HTR-8/SVneo (cell line): ENCODE data around the gene ZNF654.
"Not testable (repeated sequence)": the region's sequence is repeated elsewhere in the genome, so short reads cannot be mapped to it uniquely, and the experiment has no call there.

Experiments
- DNase-seq: peaks from one replicate; pipeline ENCODE4 v3.0.0; 2011; ENCODE audit warnings: low spot score, mixed read lengths; ENCODE audit not compliant: insufficient read length
- FAIRE-seq: peaks from 2 replicates; lab custom pipeline; 2011; peaks lifted over from hg19 to GRCh38; lab: Jason Lieb, UNC

Gene ZNF654

DNA sequence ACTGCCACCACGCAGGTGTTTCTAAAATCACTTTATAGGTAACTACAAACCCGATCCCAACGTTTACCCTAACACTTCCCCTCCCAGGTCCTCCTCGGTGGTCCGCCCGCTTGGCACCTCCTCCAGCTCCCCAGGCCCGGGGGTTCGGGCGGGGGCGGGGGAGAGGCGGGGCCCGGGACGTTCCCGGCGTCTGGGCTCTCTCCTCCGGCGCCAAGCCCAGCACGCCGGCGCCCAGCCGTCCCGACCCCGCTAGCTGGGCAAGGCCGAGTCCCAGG is 812 bp upstream of the ZNF654 start:
- peak; percentile 39 for DNase-seq
- no peak for FAIRE-seq

DNA sequence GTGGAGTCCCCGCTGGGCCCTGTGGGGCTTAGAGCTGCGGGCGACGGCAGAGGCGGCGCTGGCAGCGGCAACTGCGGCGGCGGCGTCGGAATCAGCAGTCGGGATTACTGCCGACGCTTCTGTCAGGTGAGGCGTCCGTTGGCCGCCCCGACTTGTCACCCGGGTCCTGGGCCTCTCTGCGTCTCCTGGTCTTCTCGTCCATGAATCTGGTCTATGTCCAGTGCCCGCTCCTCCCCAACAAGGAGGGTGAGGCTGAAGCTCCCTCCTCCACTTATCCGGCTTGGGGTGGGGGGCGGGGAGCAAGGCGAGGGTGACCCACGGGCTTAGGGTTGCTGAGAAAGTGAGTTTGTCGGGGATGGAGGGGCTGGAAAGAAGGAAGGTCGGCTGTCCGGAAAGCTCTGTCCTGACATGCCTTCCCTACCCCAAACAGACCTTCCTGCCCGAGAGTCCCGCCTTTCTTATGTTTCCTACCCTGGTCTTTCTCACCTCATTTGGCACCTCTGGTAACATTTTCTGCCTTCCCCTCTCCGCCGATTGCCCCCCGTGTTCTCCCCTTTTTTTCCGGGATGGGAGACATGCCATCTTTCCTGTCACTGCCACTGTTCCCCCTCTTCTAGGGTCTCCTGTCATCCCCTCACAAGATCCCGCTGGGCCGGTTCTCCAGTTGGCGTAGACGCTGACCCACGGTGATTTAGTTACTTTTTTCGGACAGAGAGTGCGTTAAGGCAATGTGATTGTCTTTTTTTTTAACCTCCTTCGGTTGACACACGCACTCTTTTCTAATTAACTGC is 520 bp downstream of the ZNF654 start:
- DNase-seq (peak; percentile 11), FAIRE-seq (no peak)

DNA sequence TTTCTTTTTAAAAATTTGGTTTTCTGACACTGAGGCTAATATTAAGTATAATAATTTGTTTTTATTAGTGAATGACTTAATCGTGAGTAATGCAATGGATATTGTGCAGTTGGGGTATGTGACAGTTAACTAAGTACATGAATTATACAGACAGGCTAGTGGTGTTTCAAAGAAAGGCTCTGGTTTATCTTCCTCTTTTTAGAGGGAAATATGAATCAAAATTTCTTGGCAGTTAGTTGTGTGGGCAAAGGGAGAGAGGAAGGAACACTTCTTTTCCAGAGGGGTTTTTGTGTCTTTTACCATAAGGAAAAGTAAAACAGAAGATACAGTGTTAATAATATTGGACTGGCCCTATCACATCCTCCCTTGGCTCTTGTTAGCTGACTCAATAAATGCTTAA is 2.7 kb downstream of the ZNF654 start:
- DNase-seq (no peak), FAIRE-seq (no peak)

DNA sequence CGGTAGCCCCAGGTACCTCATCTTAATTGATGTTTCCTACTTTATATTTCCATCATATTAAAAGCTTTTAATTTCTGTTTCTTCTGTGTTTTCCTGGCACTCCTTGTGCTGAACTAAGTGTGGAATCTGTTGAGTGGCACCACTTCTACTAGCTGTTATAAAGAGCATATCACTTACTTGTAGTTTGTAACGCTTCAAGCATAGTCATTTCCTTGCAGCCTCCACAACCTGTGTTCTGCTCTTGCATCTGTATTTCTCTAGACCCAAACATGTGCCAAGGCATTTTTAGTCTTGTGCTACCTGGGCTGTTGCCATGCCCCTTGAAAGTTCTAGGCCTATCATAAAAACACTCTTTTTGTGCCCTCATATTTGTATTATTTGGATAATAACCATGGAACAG is 16.0 kb downstream of the ZNF654 start:
- DNase-seq (no peak), FAIRE-seq (no peak)

DNA sequence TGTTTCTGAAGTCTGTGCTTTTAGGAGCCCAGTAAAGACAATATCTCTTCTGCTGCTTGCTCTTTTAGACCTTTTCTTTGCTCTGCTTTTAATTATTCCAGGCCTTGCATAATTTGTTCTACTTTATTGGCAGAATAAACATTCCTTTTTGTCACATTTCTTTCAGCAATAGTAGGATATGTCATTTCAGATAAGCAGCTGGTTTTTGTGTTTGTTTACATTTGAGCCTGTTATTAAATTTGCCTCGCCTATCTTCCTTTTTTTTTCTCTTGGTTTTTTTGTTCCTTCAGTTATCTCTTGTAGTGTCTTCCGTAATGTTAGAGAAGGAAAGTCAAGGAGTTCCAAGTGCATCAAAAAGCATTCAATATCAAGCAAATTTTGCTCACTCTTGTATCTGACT is 16.4 kb downstream of the ZNF654 start:
- DNase-seq (no peak), FAIRE-seq (no peak)

DNA sequence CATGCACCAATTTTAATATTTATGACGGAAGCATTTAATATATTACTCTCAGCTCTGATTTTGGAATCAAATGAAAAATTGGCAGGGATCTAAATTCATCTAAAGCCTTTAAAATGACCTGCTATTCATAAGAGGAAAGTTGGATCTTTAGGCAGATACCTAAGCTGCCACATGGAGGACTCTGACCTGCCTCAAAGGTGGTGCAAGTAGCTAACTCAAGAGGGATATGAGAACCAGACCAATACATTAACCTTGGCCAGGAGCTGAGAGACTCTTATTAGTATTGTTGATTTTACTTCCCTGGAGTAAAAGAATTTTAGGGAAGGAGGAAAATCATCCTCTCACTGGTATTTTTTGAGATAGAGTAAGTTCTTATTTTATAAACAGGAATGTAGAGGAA is 17.7 kb downstream of the ZNF654 start:
- FAIRE-seq: no peak

DNA sequence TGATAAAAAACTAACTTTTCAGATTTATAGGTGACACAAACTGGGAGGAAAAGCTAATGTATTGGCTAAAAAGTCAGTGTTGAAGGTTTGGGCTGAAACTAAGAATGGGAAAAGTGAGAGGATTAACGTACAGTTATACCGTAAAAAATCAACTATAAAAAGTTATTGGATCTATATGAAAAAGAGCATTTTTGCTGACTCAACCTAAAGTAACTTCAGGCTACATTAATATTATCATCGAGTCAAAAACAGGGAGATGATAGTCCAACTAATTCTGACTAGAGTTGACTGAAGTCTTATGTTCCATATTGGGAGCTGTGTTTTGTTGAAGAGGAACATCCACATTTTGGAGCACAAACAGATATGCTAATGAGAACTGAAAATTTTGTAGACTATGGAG is 19.9 kb downstream of the ZNF654 start:
- no peak for FAIRE-seq

More for the DNA sequence above, 17.7 kb downstream of the ZNF654 start:
- no peak for DNase-seq

DNA sequence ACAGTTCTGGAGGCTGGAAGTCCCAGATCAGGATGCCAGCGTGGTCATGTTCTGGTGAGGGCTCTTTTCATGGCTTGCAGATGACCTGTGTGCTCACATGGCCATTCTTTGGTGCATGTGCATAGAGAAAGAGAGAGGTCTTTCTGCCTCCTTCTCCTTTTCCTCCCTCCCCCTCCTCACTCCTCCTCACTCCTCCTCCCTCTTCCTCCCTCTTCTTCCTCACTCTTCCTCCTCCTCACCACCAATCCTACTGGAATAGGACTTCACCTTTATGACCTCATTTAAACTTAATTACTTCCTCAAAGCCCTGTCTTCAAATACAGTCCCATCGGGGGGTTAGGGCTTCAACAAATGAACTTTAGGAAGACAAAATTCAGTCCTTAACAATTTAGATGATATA is 23.8 kb downstream of the ZNF654 start:
- DNase-seq (no peak), FAIRE-seq (no peak)

More for the DNA sequence above, 19.9 kb downstream of the ZNF654 start:
- no peak for DNase-seq

DNA sequence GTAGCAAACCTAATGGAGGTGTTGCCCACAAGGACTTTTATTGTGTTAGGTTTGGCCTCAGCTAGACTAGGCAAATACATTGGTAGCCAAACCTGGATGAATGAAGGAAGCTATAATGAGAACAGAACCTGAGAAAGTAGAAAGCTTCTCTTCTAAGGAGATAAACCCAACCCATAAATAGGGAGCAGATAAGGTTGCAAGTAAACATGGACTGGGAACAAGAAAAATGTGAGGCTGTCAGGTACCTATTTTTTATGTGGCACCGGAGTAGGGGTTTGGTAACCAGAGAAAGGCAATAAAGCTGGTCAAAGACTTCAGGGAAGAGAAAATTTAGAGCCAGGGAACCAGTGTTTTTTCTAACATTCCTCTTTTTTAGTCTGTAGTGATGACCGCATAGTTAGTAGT is 25.0 kb downstream of the ZNF654 start:
- DNase-seq: no peak
- FAIRE-seq: no peak

DNA sequence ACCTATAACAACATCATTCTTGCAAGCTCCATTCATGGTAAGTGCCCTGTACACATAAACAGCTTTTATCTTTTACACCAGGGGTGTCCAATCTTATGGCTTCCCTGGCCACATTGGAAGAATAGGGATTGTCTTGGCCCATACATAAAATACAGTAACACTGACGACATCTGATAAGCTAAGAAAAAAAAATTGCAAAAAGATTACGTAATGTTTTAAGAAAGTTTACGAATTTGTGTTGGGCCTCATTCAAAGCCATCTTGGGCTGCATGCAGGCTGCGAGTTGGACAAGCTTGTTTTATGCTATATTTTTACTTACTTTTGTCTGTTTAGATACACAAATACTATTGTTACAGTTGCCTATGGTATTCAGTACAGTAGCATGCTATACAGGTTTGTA is 31.6 kb downstream of the ZNF654 start:
- DNase-seq (no peak), FAIRE-seq (peak; percentile 36)

DNA sequence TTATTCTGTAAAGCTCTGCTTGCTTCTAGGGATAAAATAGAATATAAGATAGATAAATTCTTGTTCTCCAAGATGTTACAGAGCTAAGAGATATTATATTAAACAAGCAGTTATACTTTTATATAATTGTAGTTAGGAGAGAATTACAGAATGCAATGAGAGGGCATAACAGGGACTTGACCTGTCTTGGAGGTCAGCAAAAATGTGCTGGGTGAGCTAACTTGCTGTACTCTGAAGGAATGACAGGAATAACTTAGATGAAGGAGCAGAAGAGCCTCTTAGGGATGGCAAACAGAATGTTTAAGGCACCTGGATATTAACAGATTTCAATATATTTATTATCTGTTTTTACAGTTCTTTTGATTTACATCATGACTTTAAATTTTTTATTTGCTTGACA is 33.2 kb downstream of the ZNF654 start:
- DNase-seq (no peak), FAIRE-seq (no peak)

DNA sequence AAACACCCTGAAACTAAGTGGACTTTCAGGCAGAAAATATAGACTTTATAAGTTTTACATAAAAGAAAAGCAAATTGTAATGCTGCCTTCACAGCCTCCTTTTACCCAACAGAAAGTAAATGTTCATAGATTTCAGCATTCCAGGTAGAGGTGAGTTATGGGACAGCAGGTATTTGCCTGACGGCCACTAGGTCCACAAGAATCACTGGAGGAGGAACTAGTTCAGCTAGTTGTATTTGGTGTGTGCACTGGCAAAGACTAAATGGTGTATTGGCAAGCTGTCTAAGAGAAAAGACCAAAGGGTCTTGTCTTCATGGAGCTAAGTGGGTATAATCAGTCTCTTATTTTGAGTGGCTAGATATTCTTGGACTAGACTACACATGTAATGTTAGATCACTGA is 34.2 kb downstream of the ZNF654 start:
- DNase-seq: no peak
- no peak for FAIRE-seq

DNA sequence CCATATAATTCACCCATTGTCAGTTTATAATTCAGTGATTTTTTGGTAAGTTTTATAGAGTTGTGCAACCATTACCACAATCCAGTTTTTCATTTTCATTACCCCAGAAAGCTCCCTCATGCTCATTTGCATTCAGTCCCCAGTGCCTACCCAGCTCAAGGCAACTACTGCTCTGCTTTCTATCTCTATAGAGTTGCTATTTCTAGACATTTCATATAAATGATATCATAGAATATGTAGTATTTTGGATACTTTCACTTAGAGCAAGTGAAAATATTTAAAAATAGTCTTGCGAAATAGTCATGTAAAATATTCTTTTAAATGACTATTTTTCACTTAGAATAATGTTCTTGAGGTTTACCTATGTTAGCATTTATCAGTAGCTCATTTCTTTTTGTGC is 42.1 kb downstream of the ZNF654 start:
- FAIRE-seq (no peak), DNase-seq (no peak)

DNA sequence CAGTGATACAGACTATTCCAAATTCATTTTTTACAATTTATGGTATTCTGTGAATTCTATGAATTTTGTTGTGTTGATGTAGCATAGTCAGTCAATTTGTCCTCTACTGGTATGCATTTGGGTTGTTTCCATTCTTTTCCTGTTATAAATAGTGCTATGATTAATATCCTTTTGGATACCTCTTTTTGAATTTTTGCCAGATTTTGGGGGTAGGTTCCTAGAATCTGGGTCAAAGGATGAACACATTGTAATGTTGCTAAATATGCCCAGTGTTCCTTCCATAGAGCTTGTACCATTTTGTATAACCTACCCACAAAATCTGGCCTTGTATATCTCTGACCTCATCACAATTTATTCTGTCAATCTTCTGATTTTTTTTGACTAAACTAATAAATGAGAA is 46.3 kb downstream of the ZNF654 start:
- DNase-seq: no peak

DNA sequence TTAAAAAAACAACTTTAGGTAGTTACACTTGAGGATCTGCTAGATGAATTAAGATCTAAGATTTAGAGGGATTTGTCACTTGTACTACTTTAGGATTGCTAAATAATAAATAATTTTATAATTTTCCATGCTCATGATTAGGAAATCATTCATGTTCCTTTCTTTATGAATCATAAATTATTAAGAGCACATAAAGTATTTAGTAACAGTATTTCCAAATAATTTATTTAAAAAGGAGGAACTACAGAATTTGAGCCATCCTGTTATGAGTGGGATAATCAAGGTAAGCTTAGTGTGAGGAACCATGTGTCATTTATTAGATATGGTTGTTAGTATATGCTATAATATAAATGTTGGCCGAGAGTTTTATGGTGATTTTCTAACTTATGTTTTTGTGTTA is 53.2 kb downstream of the ZNF654 start:
- FAIRE-seq (no peak), DNase-seq (no peak)

More for the DNA sequence above, 46.3 kb downstream of the ZNF654 start:
- FAIRE-seq: no peak

DNA sequence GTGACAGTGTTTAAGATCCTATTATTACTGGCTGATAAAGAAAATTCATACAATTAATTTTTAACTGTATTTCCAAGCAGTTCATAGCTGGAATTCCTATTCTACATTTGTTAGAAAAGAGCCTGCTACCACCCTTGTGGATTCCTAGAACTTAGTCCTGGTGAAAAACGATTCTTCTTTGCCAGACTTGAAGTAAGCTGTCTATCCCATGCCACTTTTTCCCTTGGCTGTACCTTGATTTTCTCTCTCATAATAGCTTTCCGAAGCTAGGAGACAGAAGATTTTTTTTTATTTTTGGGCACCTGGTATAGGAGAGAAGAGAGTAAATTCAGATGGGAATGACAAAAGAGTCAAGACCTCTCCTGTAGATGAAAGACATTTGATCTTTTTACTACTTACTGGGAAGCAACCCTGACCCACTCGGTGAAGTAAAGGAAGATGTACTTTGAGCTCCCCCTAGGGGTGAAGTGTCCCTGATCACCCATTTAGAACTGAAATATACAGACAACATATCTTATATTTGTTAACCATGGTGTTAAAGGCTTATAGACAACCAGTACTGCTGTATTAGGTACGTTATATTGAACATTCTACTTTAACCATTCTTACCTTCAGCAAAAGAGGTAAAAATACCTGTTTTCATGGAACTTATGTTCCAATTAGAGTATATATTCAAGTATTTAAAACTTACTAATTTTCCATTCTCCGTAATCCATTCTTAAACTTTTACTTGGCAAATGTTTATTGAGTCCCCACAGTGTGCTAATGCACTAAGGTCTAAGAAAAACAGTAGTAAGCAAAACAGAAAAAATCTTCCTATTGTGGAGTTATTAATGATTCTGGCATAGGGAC is 54.5 kb downstream of the ZNF654 start:
- DNase-seq (peak; percentile 31), FAIRE-seq (peak; percentile 85)

DNA sequence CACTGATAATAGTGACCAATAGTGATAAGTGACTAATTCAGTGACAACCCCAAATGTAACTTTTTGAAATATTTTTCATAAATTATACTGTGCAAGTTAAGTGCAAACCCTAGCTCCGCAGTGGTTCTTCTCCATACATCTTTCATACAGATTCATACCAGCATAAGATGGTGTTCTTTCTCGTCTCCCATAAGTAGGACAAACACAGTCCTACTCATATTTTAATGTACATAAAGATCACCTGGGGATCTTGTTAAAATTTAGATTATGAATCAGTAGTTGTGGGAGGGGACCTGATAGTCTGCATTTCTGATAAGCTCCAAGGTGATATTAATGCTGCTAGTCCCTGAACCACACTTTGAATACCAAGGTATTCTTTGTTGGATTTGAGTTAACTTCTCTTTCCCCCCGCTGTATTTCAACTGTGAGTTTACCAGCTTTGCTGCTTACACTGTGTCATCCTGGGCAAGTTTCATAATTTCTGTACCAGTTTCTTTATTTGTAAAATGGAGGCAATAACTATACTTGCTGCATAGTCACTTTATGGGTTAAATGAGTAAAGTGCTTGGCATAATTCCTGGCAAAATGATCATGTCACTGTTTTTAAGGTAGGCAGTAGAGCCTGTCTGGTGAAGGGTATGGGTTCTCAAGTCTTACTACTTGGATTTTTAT is 56.0 kb downstream of the ZNF654 start:
- DNase-seq: no peak
- FAIRE-seq: no peak

DNA sequence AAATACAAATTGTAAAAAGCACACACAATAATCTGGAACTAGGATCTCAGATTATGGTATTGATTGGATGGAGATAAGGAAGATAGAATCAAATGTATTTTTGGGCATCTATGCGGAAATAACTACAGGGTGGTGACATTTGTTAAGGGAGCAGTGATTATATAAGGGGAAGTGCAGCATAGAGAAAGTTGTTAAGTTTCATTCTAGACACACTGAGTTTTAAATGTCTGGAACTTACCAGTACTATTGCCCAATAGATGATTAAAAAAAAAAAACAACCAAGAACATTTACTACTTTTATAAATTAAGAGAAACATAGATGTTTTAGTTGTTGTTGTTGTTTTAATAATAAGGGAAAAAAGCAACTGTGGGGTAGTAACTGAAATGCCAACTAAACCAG is 58.6 kb downstream of the ZNF654 start:
- no peak for DNase-seq

DNA sequence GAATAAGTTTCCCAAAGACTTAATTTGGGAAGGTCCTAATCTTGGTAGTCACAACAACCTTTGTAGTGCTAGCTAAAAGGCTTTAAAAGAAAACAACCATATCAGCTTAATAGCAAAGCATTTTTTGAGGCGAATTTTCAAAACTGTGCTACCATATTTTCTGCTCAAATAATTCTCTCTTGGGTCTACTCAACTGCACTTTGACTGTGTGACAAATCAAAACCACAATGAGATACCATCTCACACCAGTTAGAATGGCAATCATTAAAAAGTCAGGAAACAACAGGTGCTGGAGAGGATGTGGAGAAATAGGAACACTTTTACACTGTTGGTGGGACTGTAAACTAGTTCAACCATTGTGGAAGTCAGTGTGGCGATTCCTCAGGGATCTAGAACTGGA is 59.5 kb downstream of the ZNF654 start:
- not testable (repeated sequence) for DNase-seq, FAIRE-seq

More for the DNA sequence above, 58.6 kb downstream of the ZNF654 start:
- FAIRE-seq: no peak

DNA sequence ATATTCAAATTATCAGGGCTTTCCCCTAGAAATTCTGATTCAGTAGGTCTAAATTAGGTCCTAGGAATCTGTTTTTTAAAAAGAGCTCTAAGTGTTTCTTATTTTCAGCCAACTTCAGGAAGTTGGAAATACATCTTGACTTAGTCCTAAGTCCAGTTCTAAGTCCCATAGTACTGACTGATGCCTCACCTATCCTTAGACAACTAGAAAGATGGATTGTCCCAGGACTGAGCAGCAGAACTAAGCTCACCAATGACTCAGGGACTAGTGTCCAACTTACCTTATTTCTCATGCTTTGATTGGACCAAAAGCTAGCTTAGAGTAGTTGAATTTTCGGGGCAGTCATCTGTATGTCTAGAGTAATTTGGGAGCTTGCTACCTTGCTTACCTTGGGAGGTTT is 64.5 kb downstream of the ZNF654 start:
- DNase-seq (no peak), FAIRE-seq (no peak)

DNA sequence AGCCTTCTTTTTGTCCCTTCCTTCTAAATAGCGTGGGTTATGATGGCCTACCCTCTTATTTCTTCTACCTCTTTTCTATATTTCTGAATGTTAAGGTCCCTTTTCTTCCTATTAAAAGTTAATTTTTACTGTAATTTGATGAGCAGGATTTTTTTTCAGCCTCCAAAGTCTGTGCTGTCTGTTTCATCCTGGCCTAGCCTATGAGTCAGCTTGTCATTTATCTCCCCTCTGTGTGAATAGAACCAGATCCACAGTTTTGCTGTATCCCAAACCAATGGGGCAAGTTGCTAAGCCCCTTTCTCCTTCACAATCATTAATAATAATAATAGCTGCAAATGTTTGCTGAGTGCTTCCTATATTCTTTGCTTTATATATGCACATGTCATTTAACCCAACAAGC is 72.6 kb downstream of the ZNF654 start:
- DNase-seq (no peak), FAIRE-seq (no peak)
